Measurements from ENCODE around the gene DENND2D. TPM values are rescaled to one million over a fixed set of nuclear protein-coding genes. Genes with fewer than 3 reads are reported as not detected.
A peak's percentile ranks its signal among the peaks of the same experiment; 100 is the strongest.

The DENND2D gene
- total RNA-seq, 1 donor, result 4.7 TPM

- Histone ChIP-seq H3K36me3 (ENCODE audit: insufficient read depth, low read length) (no peaks in the 10 kb centered on the region), H4K20me1 (ENCODE audit: insufficient read depth, low read length) (no peaks in the 10 kb centered on the region), H3K9me3 (ENCODE audit: low read depth, low read length) (no peaks in the 10 kb centered on the region), H2AFZ (ENCODE audit: low read length) (no peak overlapping the region), H3K4me2 (ENCODE audit: insufficient read depth, low read length) (no peak overlapping the region), H3K4me1 (ENCODE audit: insufficient read depth, low read length) (no peaks in the 10 kb centered on the region), H3K27me3 (ENCODE audit: insufficient read depth, low read length) (peaks cover 2% of the 10 kb centered on the region), H3K4me3 (ENCODE audit: insufficient read depth, low read length) (no peak overlapping the region), H3K79me2 (ENCODE audit: insufficient read depth, low read length) (no peaks in the 10 kb centered on the region), H3K27ac (ENCODE audit: low read depth, low read length) (no peak overlapping the region)
- no peak for TF ChIP-seq CTCF (IDR thresholded peaks at IDR 0.05; ENCODE audit: extremely low read depth, low read depth, low read length)
- no peak for DNase-seq (ENCODE audit: insufficient read length, low spot score, missing footprints)
These were observed 9.2 kb upstream of the DENND2D start for GRCh38 chr1:111209622-111210021.

GRCh38 chr1:111208921-111209320 is 8.5 kb upstream of the DENND2D start:
- H3K9me3 ChIP-seq (ENCODE audit: low read depth, low read length), result no peaks in the 10 kb centered on the region
- H4K20me1 ChIP-seq (ENCODE audit: insufficient read depth, low read length), result no peaks in the 10 kb centered on the region
- no peak overlapping the region for H2AFZ ChIP-seq (ENCODE audit: low read length)
- no peak overlapping the region for H3K27ac ChIP-seq (ENCODE audit: low read depth, low read length)
- DNase-seq (ENCODE audit: insufficient read length, low spot score, missing footprints), result no peak
- TF ChIP-seq CTCF (IDR thresholded peaks at IDR 0.05; ENCODE audit: extremely low read depth, low read depth, low read length), result no peak
- peaks cover 4% of the 10 kb centered on the region for H3K27me3 ChIP-seq (ENCODE audit: insufficient read depth, low read length)
- no peak overlapping the region for H3K4me3 ChIP-seq (ENCODE audit: insufficient read depth, low read length)
- H3K4me1 ChIP-seq (ENCODE audit: insufficient read depth, low read length), result no peaks in the 10 kb centered on the region
- H3K36me3 ChIP-seq (ENCODE audit: insufficient read depth, low read length), result no peaks in the 10 kb centered on the region
- H3K4me2 ChIP-seq (ENCODE audit: insufficient read depth, low read length), result no peak overlapping the region
- no peaks in the 10 kb centered on the region for H3K79me2 ChIP-seq (ENCODE audit: insufficient read depth, low read length)

- no peaks in the 10 kb centered on the region for H3K9me3 ChIP-seq (ENCODE audit: low read depth, low read length)
- no peaks in the 10 kb centered on the region for H4K20me1 ChIP-seq (ENCODE audit: insufficient read depth, low read length)
- no peak overlapping the region for H3K4me3 ChIP-seq (ENCODE audit: insufficient read depth, low read length)
- H3K79me2 ChIP-seq (ENCODE audit: insufficient read depth, low read length), result no peaks in the 10 kb centered on the region
- H3K36me3 ChIP-seq (ENCODE audit: insufficient read depth, low read length), result no peaks in the 10 kb centered on the region
- DNase-seq (ENCODE audit: insufficient read length, low spot score, missing footprints), result peak; percentile 35
- no peak overlapping the region for H3K27ac ChIP-seq (ENCODE audit: low read depth, low read length)
- H3K27me3 ChIP-seq (ENCODE audit: insufficient read depth, low read length), result peaks cover 4% of the 10 kb centered on the region
- no peak overlapping the region for H2AFZ ChIP-seq (ENCODE audit: low read length)
- no peaks in the 10 kb centered on the region for H3K4me1 ChIP-seq (ENCODE audit: insufficient read depth, low read length)
- no peak for TF ChIP-seq CTCF (IDR thresholded peaks at IDR 0.05; ENCODE audit: extremely low read depth, low read depth, low read length)
- H3K4me2 ChIP-seq (ENCODE audit: insufficient read depth, low read length), result no peak overlapping the region
These were observed 5.2 kb upstream of the DENND2D start for GRCh38 chr1:111205714-111206050.

- no peaks in the 10 kb centered on the region for H3K4me1 ChIP-seq (ENCODE audit: insufficient read depth, low read length)
- peaks cover 4% of the 10 kb centered on the region for H3K27me3 ChIP-seq (ENCODE audit: insufficient read depth, low read length)
- peak overlapping the region; percentile 81 for H3K4me2 ChIP-seq (ENCODE audit: insufficient read depth, low read length)
- H2AFZ ChIP-seq (ENCODE audit: low read length), result no peak overlapping the region
- no peaks in the 10 kb centered on the region for H3K36me3 ChIP-seq (ENCODE audit: insufficient read depth, low read length)
- no peaks in the 10 kb centered on the region for H4K20me1 ChIP-seq (ENCODE audit: insufficient read depth, low read length)
- H3K4me3 ChIP-seq (ENCODE audit: insufficient read depth, low read length), result no peak overlapping the region
- no peak for TF ChIP-seq CTCF (IDR thresholded peaks at IDR 0.05; ENCODE audit: extremely low read depth, low read depth, low read length)
- H3K9me3 ChIP-seq (ENCODE audit: low read depth, low read length), result no peaks in the 10 kb centered on the region
- H3K79me2 ChIP-seq (ENCODE audit: insufficient read depth, low read length), result no peaks in the 10 kb centered on the region
- peak; percentile 63 for DNase-seq (ENCODE audit: insufficient read length, low spot score, missing footprints)
- no peak overlapping the region for H3K27ac ChIP-seq (ENCODE audit: low read depth, low read length)
These were observed 4.7 kb upstream of the DENND2D start for GRCh38 chr1:111204983-111205713.
